ENCODE results near the gene MRPS18C.

DNA sequence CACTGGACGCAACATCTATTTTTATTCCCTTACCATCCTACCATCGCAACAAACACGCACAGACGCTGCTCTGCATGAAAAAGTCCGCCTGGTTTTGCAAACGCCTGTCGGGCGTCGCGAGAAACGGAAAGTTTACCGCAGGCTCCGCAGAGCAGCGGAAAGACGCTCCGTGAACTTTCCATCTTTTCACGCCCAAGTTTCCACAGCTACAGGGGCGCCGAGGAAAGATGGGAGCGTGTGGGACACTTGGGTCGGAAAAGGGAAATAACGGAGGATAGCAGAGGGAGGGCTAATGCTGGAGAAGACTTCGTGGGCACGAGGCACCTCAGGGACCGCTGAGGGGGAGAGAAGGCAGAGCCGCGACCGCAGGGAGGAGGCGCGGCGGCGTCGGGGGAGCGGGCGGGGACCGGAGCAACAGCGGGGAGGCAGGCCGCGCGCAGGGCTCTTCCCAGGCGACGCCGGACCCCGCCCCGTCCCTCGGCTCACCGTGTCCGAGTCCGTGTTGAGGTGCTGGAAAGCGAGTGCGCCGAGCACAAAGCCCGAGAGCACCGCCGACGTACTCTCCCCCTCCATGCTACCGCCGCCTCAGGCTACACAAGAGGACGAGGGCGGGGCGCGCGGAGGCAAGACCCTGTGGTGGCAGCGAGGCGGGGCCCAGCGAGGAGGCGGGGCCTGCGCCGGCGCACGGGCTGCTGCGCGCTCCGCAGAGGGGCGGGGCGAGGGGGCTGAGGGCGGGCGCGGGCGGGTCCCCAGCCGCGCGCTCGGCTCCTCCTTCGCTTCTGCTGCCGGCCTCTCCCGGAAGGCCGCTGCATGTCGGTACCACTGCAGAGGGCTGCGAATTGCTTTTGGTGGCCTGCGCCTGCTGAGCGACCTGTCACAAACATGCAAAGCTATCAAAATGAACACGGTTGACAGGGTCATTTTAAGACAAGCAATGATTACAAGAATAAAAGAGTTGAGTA lies 28.9 kb downstream of the MRPS18C start, which contains the start of gene ABRAXAS1:
- TF ChIP-seq, protein P1, sequence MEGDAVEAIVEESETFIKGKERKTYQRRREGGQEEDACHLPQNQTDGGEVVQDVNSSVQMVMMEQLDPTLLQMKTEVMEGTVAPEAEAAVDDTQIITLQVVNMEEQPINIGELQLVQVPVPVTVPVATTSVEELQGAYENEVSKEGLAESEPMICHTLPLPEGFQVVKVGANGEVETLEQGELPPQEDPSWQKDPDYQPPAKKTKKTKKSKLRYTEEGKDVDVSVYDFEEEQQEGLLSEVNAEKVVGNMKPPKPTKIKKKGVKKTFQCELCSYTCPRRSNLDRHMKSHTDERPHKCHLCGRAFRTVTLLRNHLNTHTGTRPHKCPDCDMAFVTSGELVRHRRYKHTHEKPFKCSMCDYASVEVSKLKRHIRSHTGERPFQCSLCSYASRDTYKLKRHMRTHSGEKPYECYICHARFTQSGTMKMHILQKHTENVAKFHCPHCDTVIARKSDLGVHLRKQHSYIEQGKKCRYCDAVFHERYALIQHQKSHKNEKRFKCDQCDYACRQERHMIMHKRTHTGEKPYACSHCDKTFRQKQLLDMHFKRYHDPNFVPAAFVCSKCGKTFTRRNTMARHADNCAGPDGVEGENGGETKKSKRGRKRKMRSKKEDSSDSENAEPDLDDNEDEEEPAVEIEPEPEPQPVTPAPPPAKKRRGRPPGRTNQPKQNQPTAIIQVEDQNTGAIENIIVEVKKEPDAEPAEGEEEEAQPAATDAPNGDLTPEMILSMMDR (IDR thresholded peaks at IDR 0.05), result no peak
- TF ChIP-seq POLR2A (IDR thresholded peaks at IDR 0.05), result peak; percentile 67 to 83

Measured in Peyer's patch (tissue), 4 donors.